Pancreas (tissue), 10 donors: ENCODE data around the gene ARNT2. TPM values are rescaled to one million over a fixed set of nuclear protein-coding genes. Genes with fewer than 3 reads are reported as not detected.

Source experiments
- ATAC-seq, 4 donors: fragments of 200-7000 bp; cut with Tn5 transposase; one replicate each; pipeline versions ENCODE4 v1.8.0 to v1.9.1; 2020; ENCODE audit warnings: mild to moderate bottlenecking in 4 of 4, moderate library complexity in 4 of 4
- DNase-seq, 6 donors: peaks; one replicate each; pipeline ENCODE4 v3.0.0-alpha.2; 2020
- FAIRE-seq: peaks from 2 replicates; lab custom pipeline; 2012; peaks lifted over from hg19 to GRCh38; lab: Jason Lieb, UNC
- H3K27ac ChIP-seq, 4 donors: fragments of 200-600 bp; sonication (generic); 1 replicate in 3 of 4; 2 replicates in 1 of 4; pipeline versions ENCODE4 v1.5.0 to v1.8.0; 2020
- H3K27me3 ChIP-seq, 4 donors: fragments of 200-600 bp; one replicate each; pipeline ENCODE4 v1.8.0; 2021
- H3K36me3 ChIP-seq, 3 donors: fragments of 200-600 bp; sonication (generic) in 1 of 3; one replicate each; pipeline versions ENCODE4 v1.5.0 to v1.8.0; 2020 to 2021
- H3K4me1 ChIP-seq, 3 donors: fragments of 200-600 bp; one replicate each; pipeline ENCODE4 v1.8.0; 2021
- H3K4me3 ChIP-seq, 4 donors: fragments of 200-600 bp; sonication (generic) in 2 of 4; one replicate each; pipeline versions ENCODE4 v1.5.0 to v1.8.0; 2020 to 2021
- H3K9me3 ChIP-seq, 4 donors: fragments of 200-600 bp; one replicate each; pipeline ENCODE4 v1.8.0; 2021
- CTCF ChIP-seq, 4 donors: fragments of 200-600 bp; sonication (generic) in 3 of 4; IDR thresholded peaks; one replicate each; pipeline versions ENCODE4 v1.5.0 to v1.8.0; 2021; ENCODE audit warnings: antibody characterized with exemption in 4 of 4
- WGBS, 2 donors: extraction: QIAGEN DNeasy Blood & Tissue Kit; methylation state at CpG; one replicate each; pipeline ENCODE4 v1.1.7; 2013; 5-methylcytosine and 5-hydroxymethylcytosine counted together
- intact Hi-C, 3 donors: fragments of 100-400 bp; cut with DNase I; formaldehyde crosslinking; loops; one replicate each; pipeline versions ENCODE4 v1.11.1 to v1.14.2; 2022
- polyA plus RNA-seq, 2 donors: library from polyadenylated mRNA; stranded (reverse); fragments of 200-250 nt; gene quantifications; one replicate each; pipeline ENCODE4 v1.2.3, GENCODE V29; 2013
- total RNA-seq, 6 donors: library from RNA; stranded (reverse); fragmentation: NEBNext Ultra II Directional in 4 of 6; extraction: Animal tissue kit (Norgen Biotek cat#: 25700) in 4 of 6; gene quantifications; one replicate each; pipeline versions ENCODE4 v1.2.1 to v1.2.4, GENCODE V29; 2021 to 2023
- donor health status: healthy with polysubstance abuse.
- donor health status: DM: no; HTN: no; CAD: no; lungs with moderate emphysema.
- donor health status: DM: no; HTN: no; CAD: no.
- donor health status: control.
- donor health status: control.
- donor health status: Bipolar disorder and iron deficiency.
- donor health status: DM: yes; HTN: yes; CAD: no.
- donor health status: DM: no; HTN: no; CAD: no.
- donor health status: DM: no; HTN: no; CAD: no.
- donor health status: DM: yes; HTN: yes; CAD: no.

Gene ARNT2
- total and polyA plus RNA-seq, 8 donors = 2.1 to 18.1 (median 5.4) TPM

GRCh38 chr15:80547264-80547663, 143.1 kb downstream of the ARNT2 start:
- H3K4me1 ChIP-seq = no peaks in the 10 kb centered on the region
- WGBS, 2 donors = 82 to 86% methylated on average over 2 of the region's 2 CpGs
- H3K9me3 ChIP-seq = no peaks in the 10 kb centered on the region
- ATAC-seq (no peak), FAIRE-seq (no peak), DNase-seq (no peak)
- H3K27me3 ChIP-seq = no peaks in the 10 kb centered on the region
- intact Hi-C loops = no loop called here
- no peak overlapping the region for H3K4me3 ChIP-seq
- no peaks in the 10 kb centered on the region for H3K36me3 ChIP-seq
- TF ChIP-seq CTCF (IDR thresholded peaks at IDR 0.05) = no peak
- no peak overlapping the region for H3K27ac ChIP-seq

- WGBS, 2 donors = 92 to 99% methylated on average over 1 of the region's 1 CpG
- ATAC-seq = no peak
- intact Hi-C loops = no loop called here
- Histone ChIP-seq H3K4me1 (no peaks in the 10 kb centered on the region), H3K9me3 (no peaks in the 10 kb centered on the region), H3K36me3 (no peaks in the 10 kb centered on the region), H3K27me3 (no peaks in the 10 kb centered on the region), H3K27ac (no peak overlapping the region), H3K4me3 (no peak overlapping the region)
- no peak for FAIRE-seq
- TF ChIP-seq CTCF (IDR thresholded peaks at IDR 0.05) = no peak
- DNase-seq = no peak
These were observed 145.0 kb downstream of the ARNT2 start for GRCh38 chr15:80549191-80549590.

DNA sequence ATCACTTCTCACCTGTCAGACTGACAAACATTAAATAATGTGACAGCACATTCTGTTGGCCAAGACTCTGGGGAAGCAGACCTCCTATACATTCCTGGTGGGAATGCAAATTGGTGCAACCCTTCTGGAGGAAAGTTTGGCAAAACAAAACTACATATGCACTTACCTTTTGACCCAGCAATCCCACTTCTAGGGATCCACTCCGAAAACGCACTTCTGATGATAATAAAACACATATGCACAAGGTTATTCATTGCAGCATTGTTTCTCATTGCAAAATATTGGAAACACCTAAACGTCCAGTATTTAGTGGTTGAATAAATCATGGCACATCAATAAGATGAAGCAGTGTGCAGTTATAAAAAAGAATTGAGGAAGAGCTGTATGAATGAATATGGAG, 145.5 kb downstream of the ARNT2 start:
- ATAC-seq (no peak), FAIRE-seq (no peak), DNase-seq (no peak)
- WGBS, 2 donors = 60 to 64% methylated on average over 3 of the region's 3 CpGs
- intact Hi-C loops = no loop called here
- H3K27ac ChIP-seq = no peak overlapping the region
- H3K4me1 ChIP-seq = no peaks in the 10 kb centered on the region
- H3K27me3 ChIP-seq = no peaks in the 10 kb centered on the region
- H3K36me3 ChIP-seq = no peaks in the 10 kb centered on the region
- TF ChIP-seq CTCF (IDR thresholded peaks at IDR 0.05) = no peak
- H3K9me3 ChIP-seq = no peaks in the 10 kb centered on the region
- no peak overlapping the region for H3K4me3 ChIP-seq

DNA sequence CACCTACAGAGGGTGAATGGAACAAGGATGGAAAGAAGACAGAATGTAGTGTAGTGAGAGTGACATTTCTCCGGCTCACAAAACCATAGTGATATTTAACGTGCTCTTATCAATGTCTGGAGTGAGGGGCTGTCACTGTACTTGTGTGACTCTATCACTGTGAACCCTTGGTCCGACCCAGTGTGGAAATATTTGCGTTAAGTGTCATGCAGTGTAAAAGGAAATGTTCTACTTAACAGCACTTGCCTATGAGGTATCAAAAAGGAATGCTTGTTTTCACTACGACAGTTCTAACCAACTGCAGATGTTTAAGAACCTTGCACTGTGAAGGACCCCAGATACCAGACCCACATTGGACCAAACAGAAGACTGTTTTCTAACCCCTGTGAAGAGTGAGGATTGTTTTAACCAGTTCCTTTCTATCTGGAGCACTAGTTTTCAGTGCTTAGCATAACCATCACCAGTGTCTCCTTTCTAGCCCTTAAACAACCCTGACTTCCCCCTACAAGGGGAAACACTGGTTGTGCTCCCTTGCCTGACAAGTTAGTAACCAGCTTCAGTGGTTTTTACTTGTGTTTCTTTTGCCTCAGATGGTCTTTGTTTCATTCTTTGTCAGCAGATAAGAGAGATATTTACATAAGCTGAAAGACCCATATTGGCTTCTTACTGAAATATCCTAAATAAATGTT, 146.2 kb downstream of the ARNT2 start:
- Histone ChIP-seq H3K27me3 (no peaks in the 10 kb centered on the region), H3K4me1 (no peaks in the 10 kb centered on the region), H3K4me3 (no peak overlapping the region), H3K36me3 (no peaks in the 10 kb centered on the region), H3K27ac (no peak overlapping the region), H3K9me3 (no peaks in the 10 kb centered on the region)
- no peak for FAIRE-seq
- 56 to 57% methylated on average over 5 of the region's 5 CpGs for WGBS, 2 donors
- TF ChIP-seq CTCF (IDR thresholded peaks at IDR 0.05) = no peak
- DNase-seq = no peak
- ATAC-seq = peak in 1 of 4 donors; percentile 68
- intact Hi-C loops = no loop called here

- ATAC-seq (no peak), DNase-seq (no peak), FAIRE-seq (no peak)
- TF ChIP-seq CTCF (IDR thresholded peaks at IDR 0.05) = no peak
- Histone ChIP-seq H3K9me3 (no peaks in the 10 kb centered on the region), H3K27me3 (no peaks in the 10 kb centered on the region), H3K27ac (no peak overlapping the region), H3K36me3 (no peaks in the 10 kb centered on the region), H3K4me3 (no peak overlapping the region), H3K4me1 (no peaks in the 10 kb centered on the region)
- 27 to 31% methylated on average over 4 of the region's 4 CpGs for WGBS, 2 donors
- intact Hi-C loops = no loop called here
These were observed 146.7 kb downstream of the ARNT2 start for GRCh38 chr15:80550908-80551260.
